ENCODE results near the gene PRDM16.

The PRDM16 gene

DNA sequence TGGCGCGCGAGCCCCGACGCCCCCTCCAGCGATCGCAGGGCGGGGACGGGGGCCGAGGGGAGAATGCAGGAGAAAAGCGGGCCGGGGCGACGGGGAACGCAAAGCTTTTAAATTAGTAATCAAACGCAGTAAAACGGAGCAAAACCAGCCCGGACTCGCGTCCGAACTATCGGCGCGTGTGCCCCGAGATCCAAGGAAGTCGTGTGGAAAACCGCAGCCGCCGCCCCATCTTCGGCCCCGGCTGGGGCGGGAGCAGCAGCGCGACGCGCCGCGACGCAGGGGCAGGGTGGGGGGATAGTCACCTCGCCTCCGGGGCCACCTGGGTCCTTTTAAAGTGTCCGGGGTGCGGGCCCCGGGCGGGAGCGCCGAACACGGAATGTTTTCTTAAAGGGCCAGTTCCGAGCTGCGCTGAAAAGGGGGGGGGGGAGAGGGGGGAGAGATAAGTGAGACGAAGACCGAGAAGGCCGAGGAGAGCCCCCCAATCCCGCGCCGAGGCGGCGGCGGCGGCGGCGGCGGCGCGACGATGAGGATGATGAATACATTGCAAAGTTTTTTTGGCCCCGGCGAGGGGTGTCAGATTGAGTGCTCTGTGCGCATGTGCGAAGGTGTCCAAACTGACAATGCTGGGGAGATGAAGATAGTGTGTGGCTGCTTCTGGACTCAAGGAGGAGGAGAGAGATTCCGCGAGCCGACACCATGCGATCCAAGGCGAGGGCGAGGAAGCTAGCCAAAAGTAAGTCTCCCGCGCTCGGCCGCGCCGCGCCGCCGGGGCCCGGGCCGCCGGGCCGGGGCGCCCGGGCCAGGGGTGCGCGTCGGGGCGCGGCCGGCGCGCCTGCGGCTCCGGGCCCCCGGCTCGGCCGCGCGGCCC is at the start of gene PRDM16:
Gene PRDM16 (plus strand): TSS at position 640 of the 868 bp plus-strand sequence. CDS start 57 bp downstream, at position 697.
- DNase-seq = no peak

DNA sequence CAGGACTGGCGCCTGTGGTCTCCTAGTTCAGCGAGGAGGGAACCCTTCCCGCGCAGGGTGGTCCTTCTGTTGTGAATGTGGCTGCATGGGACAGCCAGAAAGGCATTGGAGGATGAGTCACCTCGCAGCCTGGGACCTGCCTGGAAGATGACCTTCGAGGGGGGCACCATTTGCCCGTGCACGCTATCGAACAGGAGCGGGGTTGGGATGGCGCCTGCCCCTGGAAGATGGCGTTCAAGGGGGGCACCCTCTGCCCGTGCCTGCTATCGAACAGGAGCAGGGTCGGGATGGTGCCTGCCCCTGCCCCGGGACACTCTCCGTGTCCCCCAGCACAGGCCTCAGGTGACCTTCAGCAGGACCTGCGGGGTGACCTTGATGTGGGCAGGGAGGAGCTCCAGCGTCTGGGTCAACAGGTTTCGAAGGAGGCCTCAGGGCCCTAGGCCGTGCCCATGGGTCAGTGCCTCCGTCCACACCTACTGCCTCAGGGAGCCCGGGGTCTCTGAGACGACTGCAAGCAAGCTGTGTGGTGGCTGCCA is 49.4 kb upstream of the PRDM16 start:
- DNase-seq = no peak

DNA sequence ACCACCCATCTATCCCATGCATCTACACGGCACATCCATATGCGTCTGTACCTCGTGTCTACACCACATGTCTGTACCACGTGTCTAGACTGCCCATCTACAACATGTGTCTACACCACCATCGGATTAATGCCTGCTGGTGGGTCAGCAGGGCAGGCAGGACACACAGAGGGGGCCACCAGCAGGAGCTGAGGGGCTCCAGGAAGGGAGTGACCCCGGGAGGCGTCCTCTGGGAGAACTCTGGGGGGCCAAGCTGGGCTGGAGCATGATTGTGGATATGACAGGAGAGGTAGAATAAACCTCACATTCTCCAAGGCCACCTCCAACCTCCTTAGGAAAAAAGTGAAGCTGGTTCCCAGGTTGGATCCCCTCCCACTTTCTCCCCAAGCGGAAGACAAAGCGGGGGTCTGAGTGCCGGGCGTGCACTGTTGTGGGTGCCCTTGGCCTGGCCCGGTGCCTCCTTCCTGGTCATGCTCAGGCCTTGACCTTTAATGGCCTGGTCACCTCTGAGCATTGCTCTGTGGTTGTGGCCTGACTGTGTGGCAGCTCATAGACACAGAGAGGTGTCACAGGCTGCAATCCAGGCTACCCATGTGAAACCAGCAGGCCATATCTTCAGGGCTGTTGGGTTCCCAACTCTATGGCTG is 48.6 kb upstream of the PRDM16 start:
- DNase-seq = no peak

DNA sequence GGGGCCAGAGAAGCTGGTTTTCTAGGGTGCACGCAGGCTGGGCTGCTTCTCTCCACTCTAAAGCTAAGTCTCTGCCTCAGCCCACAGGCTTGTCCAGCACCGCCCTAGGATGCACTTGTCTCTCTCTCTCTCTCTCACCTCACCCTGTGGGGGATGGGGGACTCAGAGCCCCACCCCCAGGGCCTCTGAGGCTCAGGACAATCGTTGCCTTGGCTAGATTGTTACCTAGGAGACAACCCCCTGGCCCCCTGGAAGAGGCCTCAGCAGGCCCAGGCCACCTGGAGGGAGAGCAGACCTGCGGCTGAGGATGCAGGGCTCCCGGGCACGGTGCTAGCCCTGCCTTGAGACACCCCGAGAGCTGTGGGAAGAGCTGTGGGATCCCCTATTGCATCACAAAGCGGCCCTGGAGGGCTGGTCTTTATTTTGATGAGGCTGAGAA is 47.8 kb upstream of the PRDM16 start, which contains the start of gene ACTRT2:
Gene ACTRT2 (plus strand): TSS at position 235 of the 439 bp plus-strand sequence. CDS start 220 bp downstream, outside the sequence.
- DNase-seq = no peak

DNA sequence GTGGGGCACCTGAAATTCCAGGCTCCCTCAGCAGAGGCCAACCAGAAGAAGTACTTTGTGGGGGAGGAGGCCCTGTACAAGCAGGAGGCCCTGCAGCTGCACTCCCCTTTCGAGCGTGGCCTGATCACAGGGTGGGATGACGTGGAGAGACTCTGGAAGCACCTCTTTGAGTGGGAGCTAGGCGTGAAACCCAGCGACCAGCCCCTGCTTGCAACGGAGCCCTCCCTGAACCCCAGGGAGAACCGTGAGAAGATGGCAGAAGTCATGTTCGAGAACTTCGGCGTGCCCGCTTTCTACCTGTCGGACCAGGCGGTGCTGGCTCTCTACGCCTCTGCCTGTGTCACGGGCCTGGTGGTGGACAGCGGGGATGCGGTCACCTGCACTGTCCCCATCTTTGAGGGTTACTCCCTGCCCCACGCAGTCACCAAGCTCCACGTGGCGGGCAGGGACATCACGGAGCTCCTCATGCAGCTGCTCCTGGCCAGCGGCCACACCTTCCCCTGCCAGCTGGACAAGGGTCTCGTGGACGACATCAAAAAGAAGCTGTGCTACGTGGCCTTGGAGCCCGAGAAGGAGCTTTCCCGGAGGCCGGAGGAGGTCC is 47.1 kb upstream of the PRDM16 start:
- DNase-seq = no peak

DNA sequence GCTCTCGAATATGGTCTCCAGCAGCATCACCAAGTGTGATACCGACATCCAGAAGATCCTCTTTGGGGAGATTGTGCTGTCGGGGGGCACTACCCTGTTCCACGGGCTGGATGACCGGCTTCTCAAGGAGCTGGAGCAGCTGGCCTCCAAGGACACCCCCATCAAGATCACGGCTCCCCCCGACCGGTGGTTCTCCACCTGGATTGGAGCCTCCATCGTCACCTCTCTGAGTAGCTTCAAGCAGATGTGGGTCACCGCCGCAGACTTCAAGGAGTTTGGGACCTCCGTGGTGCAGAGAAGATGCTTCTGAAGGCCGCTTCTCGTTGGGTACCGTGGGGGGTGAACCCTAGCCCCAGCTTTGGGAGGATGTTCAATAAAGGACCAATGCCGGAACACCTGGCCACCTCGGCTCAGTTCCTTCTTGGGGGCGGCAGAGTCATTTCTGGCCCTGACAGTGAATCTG is 46.5 kb upstream of the PRDM16 start:
- no peak for DNase-seq

DNA sequence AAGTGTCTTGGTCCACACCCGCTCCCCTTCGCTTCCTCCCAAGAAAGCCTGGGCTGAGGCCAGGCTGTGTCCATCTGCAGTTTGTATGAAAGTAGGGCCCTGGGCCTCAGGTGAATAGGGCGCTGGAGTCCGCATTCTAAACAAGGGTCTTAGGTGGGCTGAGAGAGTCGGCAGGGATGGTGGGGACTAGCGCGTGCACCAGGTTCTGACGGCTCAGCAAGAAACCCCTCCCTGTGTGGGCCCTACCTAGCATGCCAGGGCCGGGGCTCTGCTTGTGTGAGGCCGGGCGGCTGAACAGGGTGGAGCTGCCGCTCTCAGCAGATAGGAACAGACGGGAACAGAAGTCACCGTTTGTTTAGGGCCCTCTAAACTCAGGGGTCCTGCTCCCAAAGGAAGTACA is 46.0 kb upstream of the PRDM16 start:
- DNase-seq = no peak

DNA sequence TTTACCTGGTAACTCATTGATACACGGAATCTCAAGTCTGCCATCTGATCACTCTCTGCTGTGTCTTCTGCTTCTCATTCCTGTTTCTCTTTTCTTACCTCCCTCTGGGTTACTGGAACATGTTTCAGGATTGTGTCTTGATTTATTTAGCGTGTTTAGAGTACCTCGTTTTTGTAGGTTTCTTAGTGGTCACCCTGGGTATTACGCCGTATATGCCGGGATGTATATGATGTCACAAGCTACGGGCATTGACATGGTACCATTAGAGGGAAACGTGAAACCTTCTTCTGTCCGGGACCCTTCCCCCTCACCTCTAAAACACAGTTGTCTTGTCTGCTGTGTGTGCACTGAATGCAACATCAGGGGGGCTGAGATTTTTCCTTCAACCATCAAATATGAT is 45.0 kb upstream of the PRDM16 start:
- no peak for DNase-seq

DNA sequence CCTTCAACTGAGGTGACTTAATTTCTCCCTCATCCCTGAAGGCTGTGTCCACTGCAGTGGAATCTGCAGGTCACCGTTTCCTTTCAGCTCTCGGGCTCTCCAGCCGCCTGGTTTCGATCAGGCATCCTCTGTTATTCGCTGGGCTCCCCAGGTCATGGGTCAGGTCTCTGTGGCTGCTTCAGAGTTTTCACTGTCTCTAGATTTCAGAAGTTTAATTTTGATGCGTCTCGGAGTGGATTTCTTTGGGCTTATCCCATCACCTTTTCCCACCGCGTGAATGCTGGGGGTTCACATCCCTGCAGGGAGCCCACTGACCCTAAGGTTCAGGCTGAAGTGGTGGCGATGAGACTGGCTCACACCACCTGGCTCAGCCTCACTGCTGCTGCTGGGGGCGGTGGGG is 44.4 kb upstream of the PRDM16 start:
- no peak for DNase-seq

DNA sequence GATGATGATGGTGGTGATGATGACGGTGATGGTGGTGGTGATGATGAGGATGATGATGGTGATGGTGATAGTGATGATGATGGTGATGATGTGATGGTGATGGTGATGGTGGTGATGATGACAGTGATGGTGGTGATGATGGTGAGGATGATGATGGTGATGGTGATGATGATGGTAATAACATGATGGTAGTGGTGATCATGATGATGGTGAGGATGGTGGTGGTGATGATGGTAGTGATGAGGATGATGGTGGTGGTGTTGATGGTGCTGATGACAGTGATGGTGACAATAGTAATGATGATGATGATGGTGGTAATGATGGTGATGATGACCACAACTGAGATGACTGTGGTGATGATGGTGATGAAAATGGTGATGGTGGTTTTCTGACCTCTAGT is 42.9 kb upstream of the PRDM16 start:
- no peak for DNase-seq

DNA sequence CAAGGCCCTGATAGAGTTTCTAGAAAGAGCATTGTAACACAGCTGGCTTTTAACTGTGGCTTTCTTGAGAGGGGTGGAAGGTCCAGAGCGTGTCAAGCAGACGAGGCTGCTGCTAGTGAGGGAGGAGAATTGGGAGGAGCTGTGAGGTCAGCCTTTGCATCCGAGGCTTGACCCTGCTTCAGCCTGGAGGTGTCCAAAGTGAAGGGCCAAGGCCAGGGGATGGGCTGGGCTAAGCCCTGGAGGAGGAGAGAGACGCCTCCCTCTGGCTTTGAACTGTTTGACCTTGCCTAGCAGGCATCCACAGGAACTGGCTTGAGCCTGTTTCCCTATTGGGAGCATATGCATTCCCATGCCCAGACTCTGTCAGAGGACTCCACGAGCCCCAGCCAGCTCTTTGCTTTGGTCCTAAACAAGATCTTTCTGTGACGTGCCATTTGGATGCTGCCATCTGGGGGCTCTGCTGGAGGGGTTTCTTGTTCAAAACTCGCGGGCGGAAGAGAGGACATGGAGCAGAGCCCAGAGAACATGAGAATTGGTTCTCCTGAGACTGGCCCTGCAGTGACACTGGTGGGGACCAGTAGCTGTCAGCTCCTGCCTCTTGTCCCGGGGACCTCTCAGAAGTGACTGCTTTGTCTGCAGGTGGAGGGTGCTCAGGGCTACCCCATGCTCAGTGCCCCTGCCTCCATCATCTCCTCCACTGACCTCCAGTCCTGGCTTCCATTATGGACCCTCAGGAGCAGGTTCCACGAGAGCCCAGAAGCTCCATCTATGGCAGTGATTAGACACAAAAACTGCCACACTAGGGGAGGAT is 42.2 kb upstream of the PRDM16 start:
- no peak for DNase-seq

DNA sequence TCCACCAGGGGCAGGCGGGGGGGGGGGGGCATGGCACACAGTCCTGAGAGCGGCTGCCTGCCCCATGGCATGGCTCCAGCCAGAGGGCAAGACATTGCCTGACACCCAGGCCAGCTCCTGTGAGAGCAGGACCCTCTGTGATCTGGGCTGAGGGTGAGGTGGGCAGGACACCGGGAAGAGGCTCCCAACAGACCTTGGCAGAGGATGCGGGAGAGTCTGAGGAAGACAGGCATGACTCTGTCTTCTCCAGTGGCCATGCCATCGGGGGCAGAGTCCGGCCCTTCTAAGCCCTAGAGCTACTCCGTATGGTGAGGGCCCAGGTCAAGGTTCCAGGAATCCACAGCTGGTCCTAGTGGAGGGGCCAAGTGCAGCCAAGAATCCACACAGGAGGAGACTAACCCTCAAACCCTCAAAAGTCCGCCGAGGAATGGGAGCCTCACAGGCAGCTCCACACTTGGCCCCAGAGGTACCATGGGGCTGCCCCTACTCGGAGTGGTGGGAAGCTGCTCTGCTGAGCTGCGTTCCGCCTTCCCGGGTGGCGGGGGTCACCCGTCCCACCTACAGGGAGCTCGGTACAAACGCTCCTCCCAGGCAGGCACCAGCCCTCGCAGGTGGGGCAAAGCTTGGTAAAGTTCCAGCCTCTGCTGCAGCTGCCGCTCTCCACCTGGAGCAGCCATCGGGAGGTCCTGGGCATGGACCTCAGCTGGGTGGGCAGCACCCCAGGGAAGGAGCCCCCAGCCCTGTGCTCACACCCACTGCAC is 41.2 kb upstream of the PRDM16 start:
- DNase-seq = no peak

DNA sequence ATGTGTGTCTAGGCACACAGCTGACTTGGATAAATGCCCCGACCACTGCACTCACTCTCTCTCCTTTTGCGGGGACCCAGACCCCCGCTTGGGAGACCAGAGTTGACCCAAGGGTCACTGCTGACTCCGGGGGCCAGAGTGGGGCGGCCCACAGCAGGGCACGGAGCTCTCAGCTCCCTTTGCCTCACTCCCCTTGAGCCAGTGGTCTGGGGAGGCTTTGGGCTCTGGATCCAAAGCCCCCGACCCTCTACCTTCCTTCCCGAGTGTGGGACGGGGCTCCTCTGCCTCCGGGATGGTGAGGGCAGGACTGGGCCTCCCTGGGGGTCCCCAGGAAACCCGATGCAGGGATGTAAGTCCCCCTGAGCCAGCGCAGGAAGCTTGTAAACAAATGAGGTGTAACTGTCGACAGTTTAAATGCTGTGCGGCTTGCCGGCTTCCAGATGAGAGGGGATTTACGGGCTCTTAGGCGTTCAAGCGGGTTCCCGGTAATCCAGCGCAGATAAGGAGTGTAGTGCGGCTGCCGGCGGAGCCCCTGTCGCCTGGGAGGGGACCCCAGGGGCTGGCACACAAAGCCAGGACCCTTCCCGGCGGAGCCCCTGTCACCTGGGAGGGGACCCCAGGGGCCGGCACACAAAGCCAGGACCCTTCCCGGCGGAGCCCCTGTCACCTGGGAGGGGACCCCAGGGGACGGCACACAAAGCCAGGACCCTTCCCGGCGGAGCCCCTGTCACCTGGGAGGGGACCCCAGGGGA is 40.3 kb upstream of the PRDM16 start:
- no peak for DNase-seq

DNA sequence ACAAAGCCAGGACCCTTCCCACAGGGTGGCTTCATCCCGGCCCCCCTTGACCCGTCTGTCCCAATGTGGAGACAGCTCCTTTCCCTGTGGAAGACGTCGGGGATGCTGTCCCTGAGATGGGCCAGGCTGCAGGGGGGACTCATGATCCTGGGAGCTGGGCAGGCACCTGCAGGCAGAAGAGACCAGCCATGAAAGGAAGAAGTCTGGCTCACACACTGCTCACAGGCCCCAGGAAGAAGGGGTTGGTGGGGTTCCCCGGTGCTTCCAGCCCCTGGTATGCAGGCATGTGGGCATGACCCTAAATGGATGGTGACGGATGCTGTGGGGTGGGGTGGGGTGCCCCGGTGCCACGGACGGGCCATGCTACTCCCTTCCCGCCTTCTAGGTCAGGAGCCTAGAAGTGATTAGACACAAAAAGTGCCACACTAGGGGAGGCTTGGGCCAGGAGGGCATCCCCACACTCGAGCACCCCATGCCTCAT is 39.5 kb upstream of the PRDM16 start:
- DNase-seq = no peak

DNA sequence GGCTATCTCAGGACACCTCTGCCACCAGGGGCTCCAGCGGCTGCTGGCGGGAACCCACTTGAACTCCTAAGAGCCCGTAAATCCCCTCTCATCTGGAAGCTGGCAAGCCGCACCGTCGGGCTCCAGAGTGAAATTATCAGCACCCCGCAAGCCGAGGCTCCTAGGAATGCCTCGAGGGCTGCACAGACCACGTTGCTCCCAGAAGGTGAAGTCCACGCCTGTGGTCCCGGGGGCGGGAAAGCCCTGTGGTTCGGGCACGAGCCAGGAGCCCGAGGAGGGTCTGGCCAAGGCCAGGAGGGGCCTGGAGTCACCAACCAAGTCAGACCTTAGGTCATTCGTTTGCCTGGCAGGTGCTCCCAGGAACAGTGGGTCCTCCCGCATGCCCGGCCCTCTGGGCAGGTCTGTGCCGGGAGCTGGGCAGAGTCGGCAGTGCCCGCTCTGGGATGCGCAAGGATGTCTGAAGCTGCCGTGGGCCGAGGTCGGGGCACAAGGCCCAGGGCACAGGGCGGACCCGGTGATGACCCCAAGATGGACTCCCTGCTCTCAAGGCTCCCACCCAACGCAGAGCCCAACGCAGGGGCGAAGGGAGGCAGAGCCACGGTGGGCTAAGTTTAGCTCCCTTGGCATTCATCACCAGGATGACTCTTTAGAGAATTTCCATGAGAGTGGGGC is 38.9 kb upstream of the PRDM16 start:
- DNase-seq = no peak

DNA sequence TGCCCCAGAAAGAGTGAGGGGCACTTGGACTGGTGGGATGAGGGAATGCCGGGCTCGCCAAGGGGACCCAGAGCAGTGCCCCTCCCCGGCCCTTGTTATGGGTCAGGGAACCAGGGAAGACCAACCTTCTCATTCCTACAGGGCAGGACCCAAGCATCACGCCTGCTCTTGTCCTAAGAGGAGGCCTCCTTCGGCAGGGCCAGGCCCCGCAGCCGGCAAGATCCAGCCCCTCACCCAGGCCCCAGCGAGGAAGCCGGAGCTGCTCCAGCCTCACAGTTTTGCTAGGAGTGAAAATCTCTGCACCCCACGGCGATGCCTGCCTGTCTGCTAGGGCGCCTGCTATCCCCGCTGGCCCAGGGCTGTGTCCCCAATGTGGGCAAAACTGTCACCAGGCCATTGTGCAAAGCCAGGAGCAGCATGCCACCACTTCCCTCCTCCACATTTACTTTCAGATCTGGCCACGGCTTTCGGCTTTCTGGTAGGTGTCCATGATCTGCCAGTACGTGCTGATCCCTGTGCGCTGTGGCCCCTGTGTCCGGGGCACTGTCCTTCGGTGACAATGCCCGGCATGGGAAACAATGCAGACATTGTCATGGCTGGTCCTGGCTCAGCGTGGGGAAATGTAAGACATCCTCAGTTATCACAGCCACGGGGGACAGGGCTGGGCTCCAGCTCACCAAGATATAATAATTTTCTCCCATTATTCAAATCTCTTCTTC is 38.2 kb upstream of the PRDM16 start:
- DNase-seq = no peak

DNA sequence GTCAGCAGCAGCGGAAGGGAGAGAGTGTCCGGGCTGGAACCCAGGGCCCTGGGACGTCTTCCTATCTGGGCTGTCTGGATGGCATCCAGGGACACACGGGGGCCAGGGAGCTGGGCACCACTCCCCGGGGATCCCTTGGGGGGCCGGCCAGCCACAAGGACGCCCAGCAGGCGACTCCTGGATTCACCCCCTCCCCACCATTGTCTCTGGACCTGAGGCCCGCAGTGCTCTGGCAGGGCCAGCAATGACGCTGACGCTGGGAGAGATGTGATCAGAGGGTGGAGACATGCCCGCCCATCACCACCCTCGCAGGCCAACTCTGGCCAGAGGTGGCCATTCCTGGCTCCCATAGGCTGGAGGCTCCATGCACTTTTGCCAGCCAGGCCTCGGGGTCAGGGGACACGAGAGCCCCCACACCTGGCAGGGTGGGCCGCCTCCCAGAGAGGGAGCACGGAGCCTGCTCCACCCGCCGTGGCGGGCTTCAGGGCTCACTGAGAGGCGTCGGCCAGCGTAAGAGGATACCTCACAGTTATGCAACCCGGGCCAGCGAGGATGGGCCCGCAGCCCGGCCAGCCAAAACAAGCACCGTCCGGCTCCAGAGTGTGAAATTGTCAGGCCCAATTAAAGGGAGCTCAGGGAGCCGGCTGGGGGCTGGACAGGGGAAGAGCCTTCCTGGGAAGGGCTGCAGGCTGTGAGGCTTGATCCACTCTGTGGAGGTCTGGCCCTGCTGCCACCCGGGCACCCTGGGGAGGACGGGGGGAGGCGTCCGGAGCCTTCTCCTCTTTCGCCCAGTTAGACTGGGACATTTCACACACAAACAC is 37.4 kb upstream of the PRDM16 start:
- DNase-seq = no peak

DNA sequence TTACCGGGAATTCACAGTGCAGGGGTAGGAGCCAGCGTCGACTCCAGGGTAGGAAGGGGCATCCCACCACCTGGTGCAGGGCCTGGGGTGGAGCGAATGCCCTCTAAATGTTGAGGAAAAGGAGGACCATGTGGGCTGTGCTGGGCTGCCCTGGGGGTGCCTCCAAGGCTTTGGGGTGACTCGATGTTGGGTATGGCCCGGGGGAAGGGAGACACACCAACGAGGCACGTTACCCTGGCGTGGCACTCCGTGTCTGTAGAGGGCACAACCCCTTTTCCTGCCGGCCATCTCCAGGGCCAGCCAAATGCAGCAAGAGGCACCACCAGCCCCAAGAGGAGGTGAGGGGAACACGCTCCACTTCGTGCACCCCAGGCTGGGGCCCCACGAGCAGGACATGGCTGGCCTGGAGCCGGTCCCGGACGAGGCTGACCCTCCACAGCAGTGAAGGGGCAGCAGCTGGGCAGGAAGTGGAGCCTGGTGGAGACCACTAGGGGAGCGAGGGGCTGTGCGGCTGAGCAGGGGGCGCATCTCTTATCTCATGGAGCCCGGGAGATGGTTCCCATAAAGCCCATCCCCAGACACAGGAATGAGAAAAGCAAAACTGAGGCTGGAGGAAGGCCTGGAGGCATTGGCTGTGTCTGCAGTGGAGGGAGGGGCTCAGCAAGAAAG is 36.5 kb upstream of the PRDM16 start:
- no peak for DNase-seq
